Measurements from ENCODE around the gene DCUN1D3.

GRCh38 chr16:20899477-20900298 is 470 bp downstream of the DCUN1D3 start:
- no peak for TF ChIP-seq GATA3 (IDR thresholded peaks at IDR 0.05; ENCODE audit: low read depth, low read length)
- TF ChIP-seq GATA2 (IDR thresholded peaks at IDR 0.05; ENCODE audit: low read depth, low read length): no peak; the same call in 1 of the 2 replicates

All from SH-SY5Y (cell line).